Measurements from ENCODE around the gene ACTL6B. TPM values are rescaled to one million over a fixed set of nuclear protein-coding genes. Genes with fewer than 3 reads are reported as not detected.
"Not testable (repeated sequence)": the region's sequence is repeated elsewhere in the genome, so short reads cannot be mapped to it uniquely, and the experiment has no call there.

The ACTL6B gene
- polyA plus RNA-seq (ENCODE audit: insufficient read length in 4 of 4), result under 1 TPM in 1 of 4 donors, not detected in 3; 0.17 TPM

DNA sequence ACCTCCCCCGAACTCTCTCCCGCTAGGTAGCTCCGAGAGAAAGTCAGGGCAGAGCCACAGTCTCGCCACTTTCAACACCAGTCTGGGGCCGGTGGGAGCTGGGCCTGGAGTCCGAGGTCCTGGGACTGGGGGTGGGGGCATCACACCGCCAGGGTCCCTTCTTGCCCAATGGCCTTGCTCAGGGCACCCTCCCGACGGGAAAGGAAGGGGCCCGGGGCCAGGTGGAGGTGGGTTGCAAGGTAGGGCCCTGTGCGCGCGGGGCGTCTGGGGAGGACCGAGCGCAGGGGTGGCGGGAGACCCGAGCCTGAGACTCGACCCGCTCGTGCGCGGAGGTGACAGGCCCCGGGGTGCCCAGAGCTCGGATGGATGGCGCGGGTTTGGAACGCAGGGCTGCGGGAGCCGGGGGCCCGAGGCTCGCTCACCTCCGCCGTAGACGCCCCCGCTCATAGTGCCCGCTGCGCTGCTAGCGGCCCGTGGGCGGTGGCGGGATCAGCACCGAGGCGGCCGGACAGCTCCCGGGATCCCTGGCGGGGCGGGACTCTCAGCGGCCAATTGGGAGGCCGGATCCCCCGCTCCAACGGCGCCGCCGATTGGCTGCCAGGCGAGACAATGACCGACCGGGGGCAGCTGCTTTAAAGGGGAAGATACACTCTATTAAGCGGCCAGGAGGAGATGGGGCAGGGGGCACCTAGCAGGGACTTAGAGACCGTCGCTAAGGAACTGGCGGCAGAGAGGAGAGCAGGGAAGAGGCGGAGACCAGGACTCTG is at the start of gene ACTL6B:
Gene ACTL6B, minus strand, starts transcription at position 541 of the 767 bp plus-strand sequence. Its CDS starts 94 bp downstream, at position 447.
- DNase-seq (ENCODE audit: low read depth in 4 of 4, low spot score in 2 of 4), result no peak

DNA sequence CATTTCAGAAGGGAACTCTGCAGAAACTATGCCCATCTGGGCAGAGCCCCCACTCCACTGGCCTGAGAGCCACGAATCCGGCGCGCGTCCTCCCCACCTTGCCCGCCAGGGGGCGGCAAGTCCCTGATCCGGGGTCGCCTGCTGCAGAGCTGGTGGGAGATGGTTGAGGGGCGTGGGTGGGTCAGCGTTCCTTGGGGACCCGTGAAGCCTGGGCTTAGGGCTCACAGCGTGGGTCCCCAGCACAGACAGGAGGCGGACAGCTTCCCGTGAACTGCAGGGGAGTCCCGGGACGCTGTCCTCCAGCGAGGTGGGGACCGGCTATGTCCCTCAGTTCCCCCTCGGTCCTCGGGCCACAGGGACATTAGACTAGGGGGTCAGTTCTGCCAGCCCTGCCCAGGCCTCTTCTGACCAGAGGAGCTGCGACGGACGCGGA is 49.1 kb upstream of the ACTL6B start:
- peak in 3 of 4 donors; percentile 62 to 70 (median 64) for DNase-seq (ENCODE audit: low read depth in 4 of 4, low spot score in 2 of 4)

- DNase-seq (ENCODE audit: low read depth in 4 of 4, low spot score in 2 of 4), result not testable (repeated sequence)
Observed at GRCh38 chr7:100701089-100701488, 44.8 kb upstream of the ACTL6B start.

GRCh38 chr7:100699018-100699417 is 42.8 kb upstream of the ACTL6B start:
- DNase-seq (ENCODE audit: low read depth in 4 of 4, low spot score in 2 of 4), result no peak

- DNase-seq (ENCODE audit: low read depth in 4 of 4, low spot score in 2 of 4), result no peak
Observed at GRCh38 chr7:100696123-100696521, 39.9 kb upstream of the ACTL6B start.

DNA sequence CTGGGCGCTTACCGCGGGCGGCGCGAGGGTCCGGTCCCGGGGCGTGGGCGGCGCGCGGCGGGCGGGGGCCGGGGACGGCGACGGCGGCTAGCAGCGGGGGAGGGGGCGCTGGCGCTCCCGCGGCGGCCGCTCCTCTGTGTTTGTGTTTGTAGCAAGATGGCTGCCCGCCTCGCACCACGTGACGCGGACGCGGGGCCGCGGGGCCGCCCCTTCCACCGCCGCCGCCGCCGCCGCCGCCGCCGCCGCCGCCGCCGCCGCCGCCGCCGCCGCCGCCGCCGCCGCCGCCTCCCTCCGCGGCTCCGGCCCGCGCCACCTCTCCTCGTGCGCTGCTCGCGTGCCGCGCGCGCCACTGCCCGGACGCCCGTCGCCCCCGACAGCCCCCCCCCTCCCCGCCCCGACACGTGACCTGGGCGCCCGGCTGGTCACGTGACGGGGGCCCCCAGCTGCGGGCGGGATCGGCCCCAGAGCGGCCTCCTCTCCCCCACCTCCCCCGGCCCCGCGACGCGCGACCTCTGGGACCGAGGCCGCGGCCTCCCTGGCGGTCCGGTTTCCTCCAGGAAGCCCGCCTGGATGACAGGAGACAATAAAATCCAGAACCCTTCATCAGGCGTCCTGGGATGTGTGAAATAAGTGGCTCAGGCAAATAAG is 38.0 kb upstream of the ACTL6B start, which contains the start of gene GIGYF1:
Gene GIGYF1, minus strand, starts transcription at position 153 of the 648 bp plus-strand sequence. CDS start 6,012 bp downstream, outside the sequence.
- no peak for DNase-seq (ENCODE audit: low read depth in 4 of 4, low spot score in 2 of 4)

DNA sequence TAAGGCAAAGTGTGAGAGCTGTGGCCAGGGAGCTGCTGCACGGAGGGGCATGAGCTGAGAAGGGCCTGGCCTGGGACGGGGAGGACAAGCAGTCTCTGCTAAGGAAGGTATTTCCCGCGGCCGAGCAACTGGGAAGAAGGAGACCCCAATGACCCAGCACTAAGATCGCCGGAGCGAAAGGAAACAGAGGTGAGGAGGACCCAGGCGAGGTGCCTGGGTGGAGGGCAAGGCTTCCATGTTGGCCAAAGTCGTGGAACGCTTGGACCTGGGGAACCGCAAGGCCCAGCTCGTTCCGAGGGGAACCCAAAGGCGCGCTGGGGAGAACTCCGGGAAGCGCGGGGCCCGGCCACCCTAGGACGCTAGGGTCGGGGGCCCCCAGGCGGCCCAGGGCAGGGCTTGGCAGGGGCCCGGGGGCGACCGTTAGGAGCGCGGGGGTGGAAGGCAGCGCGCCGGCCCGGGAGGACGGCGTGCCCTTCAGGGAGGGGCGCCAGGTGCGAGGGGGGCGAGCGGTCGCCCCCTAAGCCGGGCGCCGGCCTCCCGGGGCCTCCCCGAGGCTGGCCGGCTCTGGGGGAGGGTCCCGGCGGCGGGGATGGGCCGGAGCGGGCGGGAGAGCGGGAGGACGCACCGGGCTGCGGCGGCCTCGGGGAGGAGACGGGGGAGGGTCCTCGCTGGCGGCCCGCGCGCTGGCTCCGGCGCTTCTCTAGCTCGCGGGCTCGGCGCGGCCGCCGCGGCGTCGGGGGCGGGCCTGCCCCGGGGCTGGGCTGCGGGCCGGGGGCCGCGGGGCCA is 37.3 kb upstream of the ACTL6B start:
- no peak for DNase-seq (ENCODE audit: low read depth in 4 of 4, low spot score in 2 of 4)

GRCh38 chr7:100692578-100692961 is 36.3 kb upstream of the ACTL6B start:
- DNase-seq (ENCODE audit: low read depth in 4 of 4, low spot score in 2 of 4), result no peak

- DNase-seq (ENCODE audit: low read depth in 4 of 4, low spot score in 2 of 4), result peak in 1 of 4 donors; percentile 77
Observed at GRCh38 chr7:100691676-100692577, 35.7 kb upstream of the ACTL6B start.

- DNase-seq (ENCODE audit: low read depth in 4 of 4, low spot score in 2 of 4), result no peak
Observed at GRCh38 chr7:100689230-100690135, 33.2 kb upstream of the ACTL6B start.

- DNase-seq (ENCODE audit: low read depth in 4 of 4, low spot score in 2 of 4), result no peak
Observed at GRCh38 chr7:100688326-100688860, 32.1 kb upstream of the ACTL6B start.

DNA sequence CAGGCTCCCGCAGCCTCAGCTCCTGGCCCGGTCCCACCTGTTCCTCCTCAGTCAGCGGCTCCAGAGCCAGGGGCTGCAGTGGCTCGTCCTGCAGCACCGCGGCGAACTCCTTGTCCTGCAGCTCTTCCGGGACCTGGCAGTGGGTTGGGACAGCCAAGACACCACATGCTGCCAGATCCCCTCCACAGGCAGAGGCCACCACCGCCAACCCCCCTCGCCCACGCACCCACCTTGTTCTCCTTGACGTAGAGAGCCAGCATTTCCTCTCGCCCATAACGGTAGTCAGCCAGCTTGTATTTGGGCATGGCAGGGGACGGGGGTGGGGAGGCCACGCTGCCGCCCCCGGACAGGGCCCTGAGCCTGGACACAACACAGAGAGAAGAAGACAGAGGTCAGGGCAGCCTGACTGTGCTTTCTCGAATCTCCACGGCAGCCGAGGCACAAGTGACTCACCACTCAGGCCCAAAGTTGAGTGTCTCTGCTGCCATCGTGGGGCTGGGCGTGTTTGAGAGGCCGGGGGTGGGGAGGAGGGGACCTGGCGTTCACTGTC is 31.6 kb upstream of the ACTL6B start:
- DNase-seq (ENCODE audit: low read depth in 4 of 4, low spot score in 2 of 4), result no peak

- DNase-seq (ENCODE audit: low read depth in 4 of 4, low spot score in 2 of 4), result no peak
Observed at GRCh38 chr7:100687261-100687660, 31.0 kb upstream of the ACTL6B start.

DNA sequence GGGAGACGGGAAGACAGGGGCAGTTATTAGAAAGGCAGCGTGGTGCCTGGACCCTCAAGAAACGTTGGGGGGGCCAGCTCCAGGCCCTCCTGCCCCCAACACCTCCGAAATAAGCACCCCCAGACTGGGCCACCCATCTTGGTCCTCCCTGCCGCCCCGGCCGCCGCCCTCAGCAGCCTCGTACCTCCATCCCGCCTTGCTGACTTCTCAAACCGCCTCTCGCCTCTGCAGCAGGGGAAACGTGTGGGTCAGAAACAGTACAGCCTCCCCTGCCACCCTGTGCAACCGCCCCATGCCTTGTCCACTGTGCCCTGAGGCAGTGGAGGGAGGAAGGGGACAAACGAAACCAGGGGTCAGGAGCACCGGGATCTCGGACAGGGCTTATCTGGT is 30.6 kb upstream of the ACTL6B start:
- no peak for DNase-seq (ENCODE audit: low read depth in 4 of 4, low spot score in 2 of 4)

DNA sequence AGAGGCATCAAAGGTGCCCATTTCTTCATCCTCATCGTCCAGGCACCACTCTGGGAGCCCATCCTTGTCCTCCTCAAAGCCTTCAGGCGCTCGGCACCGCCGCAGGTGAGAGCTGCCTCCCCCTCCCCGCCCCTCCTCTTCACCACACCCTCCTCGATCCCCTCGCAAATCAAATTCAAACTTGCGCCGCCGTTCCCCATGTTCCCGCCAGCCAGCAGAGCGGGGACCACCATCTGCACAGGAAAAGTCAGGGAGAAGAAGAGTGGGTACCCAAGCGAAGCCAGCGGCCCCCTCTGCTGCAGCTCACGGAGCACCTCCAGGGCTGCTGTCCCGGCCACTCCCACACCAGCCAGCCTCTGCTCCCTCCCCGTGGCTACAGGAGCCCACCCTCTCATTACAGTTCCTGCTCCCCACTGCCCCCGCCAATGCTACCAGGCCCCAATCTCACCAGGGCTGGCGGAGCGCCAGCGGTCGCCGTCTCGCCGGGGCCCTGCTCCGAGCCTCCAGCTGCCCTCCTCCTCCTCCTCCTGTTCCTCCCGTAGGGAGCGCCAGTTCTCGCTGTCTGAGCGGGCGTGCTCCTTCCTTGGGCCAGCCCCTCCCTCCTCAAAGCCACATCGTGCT is 30.1 kb upstream of the ACTL6B start:
- DNase-seq (ENCODE audit: low read depth in 4 of 4, low spot score in 2 of 4), result no peak

DNA sequence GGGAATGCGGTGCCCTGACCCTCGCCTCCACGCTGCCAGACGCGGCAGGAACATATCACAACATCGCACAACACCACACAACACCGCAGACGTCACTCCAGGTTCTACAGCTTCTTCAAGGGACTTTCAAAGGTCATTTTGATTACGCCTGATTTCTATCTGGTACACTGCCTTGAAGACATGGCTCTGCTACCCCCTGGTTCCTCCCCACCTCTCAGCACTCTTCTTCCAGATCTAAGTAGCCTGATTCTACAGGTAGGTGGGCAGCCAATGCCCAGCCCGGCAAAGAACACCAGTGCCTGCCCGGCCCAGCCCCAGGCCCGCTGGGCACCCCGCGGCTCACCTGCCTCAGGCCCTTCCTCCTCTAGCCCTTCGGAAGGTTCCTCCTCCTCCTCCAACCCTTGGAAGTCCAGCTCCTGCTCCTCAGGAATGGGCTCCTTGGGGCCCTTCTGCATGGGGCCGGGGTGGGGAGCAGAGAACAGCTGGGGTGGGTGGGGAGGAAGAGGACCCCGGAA is 29.4 kb upstream of the ACTL6B start:
- DNase-seq (ENCODE audit: low read depth in 4 of 4, low spot score in 2 of 4), result no peak

- no peak for DNase-seq (ENCODE audit: low read depth in 4 of 4, low spot score in 2 of 4)
Observed at GRCh38 chr7:100685049-100685605, 28.9 kb upstream of the ACTL6B start.

All from left renal cortex interstitium (tissue), 4 donors.